A549 (cell line): ENCODE measurements around the gene POLR3H.

ENCODE experiments used
- CEBPB ChIP-seq, 2 experiments: fragments of >200 bp in 1 of 2; sonication (Bioruptor Twin) in 1 of 2; formaldehyde crosslinking in 1 of 2; IDR thresholded peaks; 2 replicates each; pipeline ENCODE4 v1.6.1; 2012 to 2016
- HOXB13 ChIP-seq: fragments of 250-450 bp; sonication (Bioruptor Pico); IDR thresholded peaks from 2 replicates; pipeline ENCODE4 v1.5.0; 2020; ENCODE audit warnings: low read depth, mild to moderate bottlenecking, moderate library complexity
- MAZ ChIP-seq: fragments of 150-350 bp; IDR thresholded peaks from 2 replicates; pipeline ENCODE4 v1.6.1; 2014; ENCODE audit warnings: antibody characterized with exemption, low read depth, low read length, borderline replicate concordance
- TF ChIP-seq, protein P1 (sequence below): fragments of >200 bp; sonication (Bioruptor Twin); formaldehyde crosslinking; IDR thresholded peaks from 3 replicates; pipeline ENCODE4 v1.5.1; 2016

DNA sequence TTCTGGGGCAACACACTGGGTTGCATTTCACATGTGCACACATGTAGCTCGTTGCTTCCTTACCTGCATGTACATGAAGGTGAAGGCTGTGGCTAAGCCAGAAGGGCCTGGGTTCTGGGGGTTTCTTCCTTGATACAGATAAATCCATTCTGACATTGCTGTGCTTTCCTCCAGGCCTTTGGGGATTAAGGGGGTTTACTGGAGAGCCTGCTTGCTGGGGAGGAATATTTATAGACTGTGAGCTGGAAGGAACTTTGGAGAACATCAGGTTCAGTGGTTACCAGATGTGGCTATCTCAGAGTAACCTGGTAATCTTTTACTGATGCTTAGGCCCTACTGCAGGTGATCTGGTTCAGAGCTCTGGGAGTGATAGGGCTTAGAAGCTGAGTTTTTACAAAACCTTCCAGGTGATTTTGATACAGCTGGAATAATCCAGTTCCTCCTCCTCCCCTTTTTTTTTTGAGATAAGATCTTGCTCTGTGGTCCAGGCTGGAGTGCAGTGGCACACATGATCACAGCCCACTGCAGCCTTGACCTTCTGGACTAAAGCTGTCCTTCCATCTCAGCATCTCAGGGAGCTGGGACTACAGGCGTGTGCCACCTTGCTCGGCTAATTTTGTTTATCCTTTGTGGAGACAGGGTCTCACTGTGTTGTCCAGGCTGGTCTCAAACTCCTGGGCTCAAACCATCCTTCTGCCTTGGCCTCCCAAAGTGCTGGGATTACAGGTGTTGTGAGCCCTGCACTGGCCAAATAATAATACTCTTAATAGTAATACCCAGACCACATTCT lies 55.5 kb downstream of the POLR3H start:
- TF ChIP-seq HOXB13 (CRISPR knock-in tag) (no peak), MAZ (no peak), CEBPB (IDR thresholded peaks at IDR 0.05) (no peak)
- TF ChIP-seq, protein P1, sequence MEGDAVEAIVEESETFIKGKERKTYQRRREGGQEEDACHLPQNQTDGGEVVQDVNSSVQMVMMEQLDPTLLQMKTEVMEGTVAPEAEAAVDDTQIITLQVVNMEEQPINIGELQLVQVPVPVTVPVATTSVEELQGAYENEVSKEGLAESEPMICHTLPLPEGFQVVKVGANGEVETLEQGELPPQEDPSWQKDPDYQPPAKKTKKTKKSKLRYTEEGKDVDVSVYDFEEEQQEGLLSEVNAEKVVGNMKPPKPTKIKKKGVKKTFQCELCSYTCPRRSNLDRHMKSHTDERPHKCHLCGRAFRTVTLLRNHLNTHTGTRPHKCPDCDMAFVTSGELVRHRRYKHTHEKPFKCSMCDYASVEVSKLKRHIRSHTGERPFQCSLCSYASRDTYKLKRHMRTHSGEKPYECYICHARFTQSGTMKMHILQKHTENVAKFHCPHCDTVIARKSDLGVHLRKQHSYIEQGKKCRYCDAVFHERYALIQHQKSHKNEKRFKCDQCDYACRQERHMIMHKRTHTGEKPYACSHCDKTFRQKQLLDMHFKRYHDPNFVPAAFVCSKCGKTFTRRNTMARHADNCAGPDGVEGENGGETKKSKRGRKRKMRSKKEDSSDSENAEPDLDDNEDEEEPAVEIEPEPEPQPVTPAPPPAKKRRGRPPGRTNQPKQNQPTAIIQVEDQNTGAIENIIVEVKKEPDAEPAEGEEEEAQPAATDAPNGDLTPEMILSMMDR: no peak
